SK-N-MC (cell line): ENCODE measurements around the gene COL21A1.

ENCODE experiments used
- EZH2 ChIP-seq: fragments of 200-600 bp; sonication (generic); IDR thresholded peaks from one replicate; pipeline ENCODE4 v1.6.1; 2017; ENCODE audit warnings: antibody characterized with exemption
- FOXP2 ChIP-seq: optimal IDR thresholded peaks from 2 replicates; pipeline ENCODE3; 2011; ENCODE audit warnings: mild to moderate bottlenecking, moderate library complexity; ENCODE audit not compliant: insufficient read depth; ENCODE audit errors: extremely low read length, control extremely low read depth
- POLR2AphosphoS5 ChIP-seq: IDR thresholded peaks from 2 replicates; pipeline ENCODE4 v1.6.1; 2012; ENCODE audit warnings: mild to moderate bottlenecking, low read depth, low read length, borderline replicate concordance

DNA sequence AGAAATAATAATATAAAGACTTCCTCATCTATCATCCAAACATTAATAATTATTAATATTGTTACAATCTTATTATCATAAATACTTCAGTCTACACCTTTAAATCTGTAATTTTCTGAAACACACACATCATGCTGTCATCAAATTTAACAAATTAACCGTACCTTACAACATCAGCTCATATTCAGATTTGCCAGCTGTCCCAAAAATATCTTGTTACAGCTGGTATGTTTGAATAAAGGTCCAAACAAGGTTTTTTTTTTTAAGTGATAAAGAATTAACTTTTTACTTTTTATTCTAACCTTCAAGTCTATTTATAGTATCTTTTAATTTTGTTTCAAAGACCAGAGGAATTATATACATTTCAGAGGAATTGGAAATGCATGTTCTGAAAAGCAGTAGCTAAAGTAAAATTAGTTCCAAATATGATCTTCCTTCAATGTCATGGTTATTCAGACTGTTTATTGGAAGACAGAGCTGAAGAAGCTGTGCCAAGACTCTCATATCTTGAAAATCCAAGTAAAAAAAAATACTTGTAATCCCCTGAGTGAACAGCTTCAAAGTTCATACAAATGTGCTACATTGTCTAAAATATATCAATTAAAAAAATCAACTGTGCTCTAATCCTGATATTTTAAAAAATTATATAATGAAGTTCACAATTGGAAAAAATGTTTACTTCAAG, 210.3 kb downstream of the COL21A1 start:
- TF ChIP-seq POLR2AphosphoS5 (no peak), FOXP2 (no peak), EZH2 (no peak)
